ENCODE measurements around the gene FBXL16. TPM values are rescaled to one million over a fixed set of nuclear protein-coding genes. Genes with fewer than 3 reads are reported as not detected.

FBXL16 gene
- total RNA-seq, 6 experiments from 2014 or later: 0.05 to 2.3 (median 1.7) TPM; not detected in 3

DNA sequence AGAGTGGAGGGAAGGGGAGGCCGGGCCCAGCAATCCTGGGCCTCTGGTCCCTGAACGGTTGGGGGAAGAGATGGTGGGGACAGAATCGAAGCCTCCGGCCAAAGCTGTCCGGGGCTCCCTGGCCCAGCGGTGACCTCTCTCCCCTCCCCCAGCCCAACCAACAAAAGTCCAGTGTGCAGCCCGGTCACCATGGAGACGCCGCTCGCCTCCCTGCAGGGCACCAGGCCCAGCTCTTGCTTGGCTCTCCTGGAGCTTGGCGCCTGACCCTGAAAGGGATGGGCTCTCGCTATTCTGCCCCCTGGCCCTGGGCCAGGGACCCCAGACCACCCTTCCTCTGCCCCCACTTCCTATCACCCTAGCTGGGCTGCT lies 10.6 kb upstream of the FBXL16 start:
- Histone ChIP-seq H3K36me3 (no peaks in the 10 kb centered on the region), H3K4me1 (peaks cover 0 to 27% (median 3%) of the 10 kb centered on the region in 4 donors), H3K4me3 (peak overlapping the region; percentile 12 to 63 (median 31)), H3K27me3 (no peaks in the 10 kb centered on the region), H3K27ac (no peak overlapping the region), H3K9me3 (no peaks in the 10 kb centered on the region)
- peak; percentile 50 to 70 (median 66) for ATAC-seq
- TF ChIP-seq CTCF (IDR thresholded peaks at IDR 0.05) (no peak), POLR2A (IDR thresholded peaks at IDR 0.05) (no peak)
- intact Hi-C loops (cut with DNase I): no loop called here
- no CpG with 5 or more reads among the region's 12 CpGs for WGBS (ENCODE audit: insufficient coverage, low coverage, low lambda C conversion rate, missing lambda C conversion rate)
- DNase-seq: peak; percentile 85 to 94 (median 93)

- TF ChIP-seq CTCF (IDR thresholded peaks at IDR 0.05): peak in 2 of 4 donors; percentile 8 to 25
- TF ChIP-seq POLR2A (IDR thresholded peaks at IDR 0.05): no peak
- intact Hi-C loops (cut with DNase I): no loop called here
- Histone ChIP-seq H3K36me3 (no peaks in the 10 kb centered on the region), H3K9me3 (no peaks in the 10 kb centered on the region), H3K27ac (no peak overlapping the region), H3K4me1 (peaks cover 0 to 27% (median 3%) of the 10 kb centered on the region in 4 donors), H3K4me3 (peak overlapping the region; percentile 54 to 63 (median 58)), H3K27me3 (no peaks in the 10 kb centered on the region)
- peak in 2 of 4 donors; percentile 1 to 10 for ATAC-seq
- DNase-seq: no peak
- WGBS (ENCODE audit: insufficient coverage, low coverage, low lambda C conversion rate, missing lambda C conversion rate): 4% methylated on average over 10 of the region's 74 CpGs
These were observed 10.0 kb upstream of the FBXL16 start for GRCh38 chr16:715477-716199.

DNA sequence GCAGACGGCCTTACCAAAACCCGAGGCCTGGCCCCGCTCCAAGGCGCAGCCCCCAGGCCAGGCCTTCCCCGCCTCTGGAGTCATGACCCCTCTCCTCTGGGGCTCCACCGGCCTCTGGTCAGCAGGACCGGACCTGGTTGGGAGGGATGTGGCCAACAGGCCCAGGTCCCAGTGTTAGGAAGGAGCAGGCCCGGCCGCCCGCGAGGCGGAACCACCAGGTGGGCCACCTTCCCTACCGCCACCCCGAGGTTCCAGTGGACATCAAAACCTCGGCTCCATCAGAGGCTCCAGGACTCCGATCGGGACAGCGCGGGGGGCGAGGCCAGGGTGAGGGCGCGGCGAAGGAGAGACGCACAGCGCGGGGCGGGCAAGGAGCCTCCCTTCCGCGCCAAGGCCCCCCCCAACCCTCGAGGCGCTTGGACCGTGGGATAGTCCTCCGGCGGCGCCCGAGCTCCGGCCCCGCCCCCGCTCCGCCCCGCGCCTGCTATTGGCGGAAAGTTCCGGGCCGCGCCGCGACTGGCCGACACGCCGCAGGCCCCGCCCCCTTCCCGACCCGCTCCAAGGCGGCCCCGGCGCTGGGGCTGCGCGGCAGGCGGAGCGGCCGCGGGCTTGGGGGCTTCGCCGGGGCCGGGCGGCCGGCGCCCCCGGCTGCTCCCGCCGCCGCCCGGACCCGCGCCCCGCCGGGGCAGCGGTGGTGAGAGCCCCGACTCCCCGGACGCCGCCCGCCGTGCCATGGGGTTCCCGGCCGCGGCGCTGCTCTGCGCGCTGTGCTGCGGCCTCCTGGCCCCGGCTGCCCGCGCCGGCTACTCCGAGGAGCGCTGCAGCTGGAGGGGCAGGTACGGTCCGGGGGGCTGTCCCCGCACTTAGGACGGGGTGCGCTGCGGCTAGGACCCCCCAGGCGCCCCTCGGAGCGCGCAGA lies 9.2 kb upstream of the FBXL16 start, which contains the start of gene METRN:
TSS of gene METRN (plus strand) at position 561 of the 919 bp plus-strand sequence. CDS start at position 733, 172 bp downstream.
- Histone ChIP-seq H3K27ac (no peak within 1 kb of the TSS), H3K4me1 (peaks cover 0 to 20% (median 2%) of the 10 kb centered on the region in 4 donors), H3K4me3 (peak within 1 kb of the TSS; percentile 54 to 63 (median 58)), H3K9me3 (no peaks in the 10 kb centered on the region), H3K36me3 (no peaks in the 10 kb centered on the region), H3K27me3 (no peaks in the 10 kb centered on the region)
- no CpG with 5 or more reads among the region's 108 CpGs for WGBS (ENCODE audit: insufficient coverage, low coverage, low lambda C conversion rate, missing lambda C conversion rate)
- peak; percentile 90 to 94 (median 93) for DNase-seq
- TF ChIP-seq CTCF (IDR thresholded peaks at IDR 0.05): no peak
- TF ChIP-seq POLR2A (IDR thresholded peaks at IDR 0.05): no peak
- peak; percentile 79 to 90 (median 84) for ATAC-seq
- intact Hi-C loops (cut with DNase I): loop anchor here (5.0 kb wide), 2 partner anchors 72 to 337 kb away; partner anchors contain the start of genes CHTF18 (in 1 of the 2) and RPUSD1 (in 1 of the 2)

- TF ChIP-seq CTCF (IDR thresholded peaks at IDR 0.05) (no peak), POLR2A (IDR thresholded peaks at IDR 0.05) (no peak)
- no peak overlapping the region for H3K4me3 ChIP-seq
- WGBS (ENCODE audit: insufficient coverage, low coverage, low lambda C conversion rate, missing lambda C conversion rate): 58% methylated on average over 2 of the region's 11 CpGs
- H3K27ac ChIP-seq: no peak overlapping the region
- no peaks in the 10 kb centered on the region for H3K36me3 ChIP-seq
- H3K9me3 ChIP-seq: no peaks in the 10 kb centered on the region
- intact Hi-C loops (cut with DNase I): loop anchor here (5.0 kb wide), 2 partner anchors 73 to 338 kb away; partner anchors contain the start of genes CHTF18 (in 1 of the 2) and RPUSD1 (in 1 of the 2)
- ATAC-seq (no peak), DNase-seq (no peak)
- H3K4me1 ChIP-seq: peaks cover 0 to 20% (median 2%) of the 10 kb centered on the region in 4 donors
- H3K27me3 ChIP-seq: no peaks in the 10 kb centered on the region
These were observed 8.5 kb upstream of the FBXL16 start for GRCh38 chr16:714079-714478.

Measured in right lobe of liver (tissue), 6 donors.